Hematopoietic multipotent progenitor cell treated with erythropoietin and hydrocortisone succinate and interleukin-3 and kit ligand, for 6 days (in vitro differentiated cells): ENCODE measurements around the gene OCLN.
A peak's percentile ranks its signal among the peaks of the same experiment; 100 is the strongest.
"Not testable (repeated sequence)": the region's sequence is repeated elsewhere in the genome, so short reads cannot be mapped to it uniquely, and the experiment has no call there.

Experiments
- DNase-seq: peaks from one replicate; pipeline ENCODE4 v3.0.0-alpha.2; 2015

The OCLN gene, protein sequence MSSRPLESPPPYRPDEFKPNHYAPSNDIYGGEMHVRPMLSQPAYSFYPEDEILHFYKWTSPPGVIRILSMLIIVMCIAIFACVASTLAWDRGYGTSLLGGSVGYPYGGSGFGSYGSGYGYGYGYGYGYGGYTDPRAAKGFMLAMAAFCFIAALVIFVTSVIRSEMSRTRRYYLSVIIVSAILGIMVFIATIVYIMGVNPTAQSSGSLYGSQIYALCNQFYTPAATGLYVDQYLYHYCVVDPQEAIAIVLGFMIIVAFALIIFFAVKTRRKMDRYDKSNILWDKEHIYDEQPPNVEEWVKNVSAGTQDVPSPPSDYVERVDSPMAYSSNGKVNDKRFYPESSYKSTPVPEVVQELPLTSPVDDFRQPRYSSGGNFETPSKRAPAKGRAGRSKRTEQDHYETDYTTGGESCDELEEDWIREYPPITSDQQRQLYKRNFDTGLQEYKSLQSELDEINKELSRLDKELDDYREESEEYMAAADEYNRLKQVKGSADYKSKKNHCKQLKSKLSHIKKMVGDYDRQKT

DNA sequence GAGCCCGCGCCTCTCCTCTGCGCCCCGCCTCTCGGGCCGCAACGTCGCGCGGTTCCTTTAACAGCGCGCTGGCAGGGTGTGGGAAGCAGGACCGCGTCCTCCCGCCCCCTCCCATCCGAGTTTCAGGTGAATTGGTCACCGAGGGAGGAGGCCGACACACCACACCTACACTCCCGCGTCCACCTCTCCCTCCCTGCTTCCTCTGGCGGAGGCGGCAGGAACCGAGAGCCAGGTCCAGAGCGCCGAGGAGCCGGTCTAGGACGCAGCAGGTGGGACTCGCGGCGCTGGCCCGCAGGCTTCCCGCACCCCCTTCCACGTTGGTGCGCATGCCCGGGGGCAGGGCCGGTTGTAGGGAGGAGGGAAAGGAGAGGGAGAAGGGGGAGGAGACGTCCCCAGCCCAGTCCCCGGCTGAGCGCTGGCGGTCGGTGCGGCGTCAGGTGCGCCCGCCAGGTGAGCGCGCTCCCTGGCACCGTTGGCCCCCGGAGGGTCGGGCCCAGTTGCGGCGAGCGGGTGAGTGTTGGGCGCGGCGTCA lies at the start of gene OCLN:
Gene OCLN (plus strand): TSS at position 400 of the 532 bp plus-strand sequence. CDS start 11,455 bp downstream, outside the sequence.
- DNase-seq, result peak; percentile 40

DNA sequence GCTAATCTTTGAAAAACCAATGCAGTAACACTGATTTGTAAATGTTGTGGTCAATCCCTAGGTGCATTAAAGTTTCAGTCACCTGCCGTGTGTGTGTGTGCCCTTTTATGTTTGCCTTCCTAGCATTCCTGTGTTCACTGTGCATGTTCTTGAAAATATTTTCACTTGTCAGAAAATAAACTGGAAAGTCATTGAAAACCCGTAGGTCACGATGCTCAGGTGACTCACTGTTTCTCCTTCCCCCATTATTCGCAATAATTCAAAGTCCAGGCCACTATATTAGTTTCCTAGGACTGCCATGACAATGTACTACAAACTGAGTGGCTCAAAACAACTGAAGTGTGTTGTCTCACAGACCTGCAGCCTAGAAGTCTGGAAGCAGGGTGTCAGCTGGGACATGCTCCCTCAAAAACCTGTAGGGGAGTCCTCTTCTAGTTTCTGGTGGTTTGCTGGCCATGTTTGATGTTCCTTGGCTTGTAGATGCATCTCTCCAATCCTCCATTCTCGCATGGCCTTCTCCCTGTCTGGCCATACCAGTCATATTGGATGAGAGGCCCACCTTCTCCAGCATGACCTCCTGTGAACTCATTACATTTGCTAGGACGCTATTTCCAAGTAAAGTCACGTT lies 48.3 kb upstream of the OCLN start:
- no peak for DNase-seq

DNA sequence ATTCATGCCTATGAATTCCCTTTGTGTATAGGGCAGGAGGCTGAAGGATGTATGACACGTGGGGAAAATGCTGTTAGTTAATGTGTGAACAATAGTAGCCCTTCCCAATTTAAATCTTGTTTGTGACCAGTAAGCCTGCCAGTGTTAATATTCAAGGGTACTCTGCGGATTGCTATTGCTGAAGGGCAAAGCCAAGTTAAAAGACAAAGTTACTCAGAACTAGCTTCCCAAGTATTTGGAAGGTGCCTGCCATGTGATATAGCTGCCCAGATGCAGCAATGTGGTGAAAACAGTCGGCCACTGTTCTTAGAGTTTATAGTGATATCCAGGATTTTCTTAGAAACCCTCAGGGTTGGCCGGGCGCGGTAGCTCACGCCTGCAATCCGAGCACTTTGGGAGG lies 43.1 kb upstream of the OCLN start:
- DNase-seq, result no peak

- DNase-seq, result no peak
These were observed 42.5 kb upstream of the OCLN start for GRCh38 chr5:69450116-69450515.

GRCh38 chr5:69450527-69450926 lies 42.1 kb upstream of the OCLN start:
- DNase-seq, result not testable (repeated sequence)

DNA sequence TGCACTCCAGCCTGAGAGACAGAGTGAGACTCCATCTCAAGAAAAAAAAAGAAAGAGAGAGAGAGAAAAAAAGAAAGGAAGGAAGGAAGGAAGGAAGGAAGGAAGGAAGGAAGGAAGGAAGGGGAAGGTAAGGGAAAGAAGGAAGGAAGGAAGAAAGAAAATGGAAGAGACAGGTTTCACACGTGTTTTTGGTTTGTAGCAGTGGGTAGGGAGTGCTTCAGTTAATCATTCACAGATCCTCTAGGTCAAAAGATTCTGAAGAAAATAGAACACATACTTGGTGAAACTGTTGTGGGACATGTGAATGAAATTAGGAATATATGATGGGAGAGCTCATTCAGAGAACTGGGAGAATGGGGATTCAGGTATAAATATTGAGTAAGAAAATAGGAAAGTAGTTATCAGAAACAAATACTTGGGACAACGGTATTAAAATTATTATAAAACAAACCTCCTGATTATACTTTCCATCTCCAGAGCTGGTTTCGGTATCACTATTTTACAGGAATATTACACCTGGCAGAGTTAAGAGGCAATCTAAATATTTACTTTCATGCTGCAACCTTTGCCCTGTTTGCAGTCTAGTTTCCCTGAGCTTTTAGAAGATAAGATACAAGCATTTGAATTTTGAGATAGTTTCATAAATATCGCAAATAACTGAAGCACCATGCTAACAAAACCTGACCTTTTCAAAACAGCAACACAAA lies 40.5 kb upstream of the OCLN start:
- DNase-seq, result no peak

DNA sequence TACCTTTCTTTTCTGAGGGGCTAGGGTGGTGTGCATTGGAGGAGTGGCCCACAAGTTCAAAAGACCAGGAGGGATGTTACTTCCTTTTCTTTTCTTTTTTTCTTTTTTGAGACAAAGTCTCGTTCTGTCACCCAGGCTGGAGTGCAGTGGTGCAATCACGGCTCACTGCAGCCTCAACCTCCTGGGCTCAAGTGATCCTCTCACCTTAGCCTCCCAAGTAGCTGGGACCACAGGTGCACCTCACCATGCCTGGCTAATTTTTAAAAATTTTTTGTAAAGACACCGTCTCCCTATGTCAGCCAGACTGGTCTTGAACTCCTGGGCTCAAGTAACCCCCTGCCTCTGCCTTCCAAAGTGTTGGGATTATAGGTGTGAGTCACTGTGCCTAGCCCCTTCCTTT lies 39.1 kb upstream of the OCLN start:
- not testable (repeated sequence) for DNase-seq

DNA sequence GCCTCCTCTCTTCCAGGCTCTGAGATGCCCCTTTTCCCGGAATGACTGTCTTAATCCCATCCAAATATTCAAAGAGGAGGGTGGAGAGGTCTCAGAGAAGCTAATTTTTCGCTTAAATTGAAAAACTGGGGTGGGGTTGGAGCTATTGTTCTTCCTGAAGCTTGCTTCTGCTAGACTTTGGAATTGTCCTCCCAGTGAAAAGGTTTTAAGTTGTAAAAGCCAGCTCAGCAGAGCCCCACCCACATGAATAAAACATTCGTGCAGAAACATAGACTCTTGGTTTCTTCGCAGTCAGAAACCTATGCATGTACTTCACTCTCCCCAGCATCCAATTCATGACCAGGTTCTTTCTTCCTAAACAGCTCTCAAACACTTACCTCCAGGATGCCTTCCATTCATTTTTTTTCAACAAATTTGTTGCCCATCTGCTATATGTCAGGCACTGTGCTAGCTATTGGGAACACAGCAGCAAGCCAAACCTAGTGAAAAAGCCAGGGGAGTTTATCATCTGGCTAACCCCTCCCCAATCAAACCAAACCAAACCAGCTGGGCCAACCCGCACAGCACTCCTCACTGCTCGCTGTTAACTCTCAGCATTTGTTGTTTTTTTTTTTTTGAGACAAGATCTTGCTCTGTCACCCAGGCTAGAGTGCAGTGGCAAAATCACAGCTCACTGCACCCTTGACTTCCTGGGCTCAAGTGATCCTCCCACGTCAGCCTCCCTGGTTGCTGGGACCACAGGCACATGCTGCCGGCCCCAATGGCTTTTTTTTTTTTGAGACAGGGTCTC lies 37.9 kb upstream of the OCLN start:
- no peak for DNase-seq

DNA sequence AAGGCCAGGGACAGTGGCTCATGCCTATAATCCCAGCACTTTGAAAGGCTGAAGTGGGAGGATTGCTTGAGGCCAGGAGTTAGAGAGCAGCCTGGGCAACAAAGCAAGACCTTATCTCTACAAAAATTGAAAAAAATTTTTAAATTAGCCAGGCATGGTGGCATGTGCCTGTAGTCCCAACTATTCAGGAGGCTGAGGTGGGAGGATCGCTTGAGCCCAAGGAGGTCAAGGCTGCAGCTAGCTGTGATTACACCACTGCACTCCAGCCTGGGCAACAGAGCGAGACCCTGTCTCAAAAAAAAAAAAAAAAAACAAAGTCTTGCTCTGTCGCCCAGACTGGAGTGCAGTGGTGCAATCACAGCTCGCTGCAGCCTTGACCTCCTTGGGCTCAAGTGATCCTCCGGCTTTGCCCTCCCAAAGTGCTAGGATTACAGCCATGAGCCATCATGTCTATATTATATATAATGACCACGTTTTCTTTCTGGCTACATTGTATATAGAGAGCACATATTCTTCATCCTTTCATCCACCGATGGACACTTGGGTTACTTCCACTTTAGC lies 37.1 kb upstream of the OCLN start:
- DNase-seq, result not testable (repeated sequence)

DNA sequence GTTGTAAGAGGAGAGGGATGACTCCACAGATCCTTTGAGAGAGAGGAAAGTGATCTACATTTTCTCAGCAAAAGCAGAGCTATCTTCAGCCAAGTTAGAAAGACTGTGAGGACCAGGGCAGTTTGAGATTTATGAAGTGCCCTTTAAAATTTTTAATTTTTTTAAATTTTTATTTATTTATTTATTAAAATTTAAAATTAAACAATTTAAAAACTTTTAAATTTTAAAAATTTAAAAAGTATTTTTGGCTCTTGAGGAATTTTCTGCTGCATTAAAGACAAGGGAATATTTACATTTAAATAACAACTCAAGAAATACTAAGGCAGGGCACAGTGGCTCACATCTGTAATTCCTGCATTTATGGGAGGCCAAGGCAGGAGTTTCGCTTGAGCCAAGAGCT lies 30.4 kb upstream of the OCLN start:
- no peak for DNase-seq

GRCh38 chr5:69466375-69466774 lies 26.2 kb upstream of the OCLN start:
- DNase-seq, result not testable (repeated sequence)

GRCh38 chr5:69467442-69468225 lies 25.0 kb upstream of the OCLN start:
- no peak for DNase-seq

- no peak for DNase-seq
These were observed 24.0 kb upstream of the OCLN start for GRCh38 chr5:69468631-69469030.

- DNase-seq, result not testable (repeated sequence)
These were observed 21.1 kb upstream of the OCLN start for GRCh38 chr5:69471516-69471915.

GRCh38 chr5:69472535-69473143 lies 20.0 kb upstream of the OCLN start:
- DNase-seq, result not testable (repeated sequence)

GRCh38 chr5:69477170-69477569 lies 15.4 kb upstream of the OCLN start:
- no peak for DNase-seq

GRCh38 chr5:69478296-69478695 lies 14.3 kb upstream of the OCLN start:
- not testable (repeated sequence) for DNase-seq

- peak; percentile 38 for DNase-seq
These were observed 7.7 kb upstream of the OCLN start for GRCh38 chr5:69484891-69485290.

GRCh38 chr5:69485471-69485870 lies 7.1 kb upstream of the OCLN start:
- DNase-seq, result no peak

DNA sequence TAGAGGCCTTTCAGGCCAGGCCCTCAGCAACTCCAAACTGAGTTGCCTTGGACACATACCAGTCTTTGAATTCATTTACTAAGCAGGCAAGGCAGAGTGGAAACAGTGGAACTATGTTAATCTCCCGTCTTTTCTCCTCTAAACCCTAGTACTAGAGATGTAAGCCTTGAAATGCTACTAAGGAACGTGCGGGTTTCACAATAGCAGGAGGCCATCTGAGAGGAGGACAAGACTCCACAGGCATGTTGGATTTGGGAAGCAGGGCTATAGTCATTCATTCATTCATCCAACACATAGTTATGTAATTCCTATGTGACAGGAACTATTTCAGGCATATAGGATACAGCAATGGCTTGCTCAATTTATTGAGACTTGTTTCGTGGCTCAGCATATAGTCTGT lies 3.3 kb upstream of the OCLN start:
- DNase-seq, result no peak

- no peak for DNase-seq
These were observed 1.6 kb upstream of the OCLN start for GRCh38 chr5:69491027-69491426.
